GM18520 (cell line): ENCODE data around the gene DISP3.

ENCODE experiments used
- ATAC-seq: cut with Tn5 transposase; IDR thresholded peaks from one replicate; pipeline ENCODE4 v1.9.1; 2021; ENCODE audit not compliant: unreplicated experiment

The DISP3 gene

DNA sequence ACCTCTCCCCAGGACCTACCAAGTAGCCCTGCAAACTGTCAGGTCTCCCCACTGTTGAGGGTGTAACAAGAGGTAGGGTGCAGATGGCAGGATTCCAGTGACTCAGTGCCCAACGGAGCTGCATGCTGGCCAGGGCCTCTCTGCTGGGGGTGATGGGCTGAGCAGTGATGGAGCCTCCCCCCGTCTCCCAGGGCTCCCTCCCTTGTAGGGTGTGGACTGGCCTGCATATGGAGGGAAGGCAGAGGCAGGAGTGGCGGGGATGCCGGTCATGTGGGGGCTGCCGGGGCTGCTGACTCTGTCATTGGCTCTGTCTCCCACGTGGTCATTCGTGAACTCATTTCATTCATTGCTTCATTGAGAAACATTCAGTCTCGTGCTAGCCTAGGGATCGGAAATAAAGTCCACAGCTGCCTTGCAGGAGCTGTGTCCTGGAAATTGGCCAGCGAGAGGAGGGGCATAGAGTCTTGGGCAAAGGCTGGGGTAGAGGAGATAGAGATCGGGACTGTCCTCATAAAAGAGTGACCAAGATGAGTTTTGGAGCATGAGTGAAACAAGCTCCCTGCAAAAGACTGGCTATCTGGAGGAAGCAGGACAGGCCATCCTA, 22.9 kb upstream of the DISP3 start:
- ATAC-seq: no peak

GRCh38 chr1:11456965-11457364, 22.0 kb upstream of the DISP3 start:
- ATAC-seq: no peak

DNA sequence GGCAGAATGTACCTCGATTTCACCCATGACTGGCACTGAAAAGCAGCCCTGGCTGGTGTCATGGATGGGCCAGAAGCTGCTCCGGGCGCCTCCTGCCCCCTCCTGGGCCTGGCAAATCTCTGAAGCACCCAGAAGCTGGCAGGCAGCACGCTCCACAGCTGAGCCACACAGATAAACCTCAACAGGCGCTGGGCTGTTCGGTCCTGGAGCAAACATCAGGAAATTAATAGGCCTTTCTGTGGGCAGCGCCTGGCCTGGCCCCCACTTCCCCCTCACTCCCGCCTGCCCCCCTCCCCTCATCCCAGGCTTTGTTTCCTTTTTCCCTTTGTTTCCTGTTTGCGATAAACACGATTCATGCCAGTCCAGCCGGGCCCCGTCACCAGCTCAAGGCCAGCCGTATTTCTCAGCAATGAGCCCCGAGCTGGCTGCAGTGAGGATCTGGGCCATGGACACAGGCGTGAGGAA, 20.1 kb upstream of the DISP3 start:
- ATAC-seq: no peak

- no peak for ATAC-seq
Measured at GRCh38 chr1:11461531-11462137, 17.3 kb upstream of the DISP3 start.

DNA sequence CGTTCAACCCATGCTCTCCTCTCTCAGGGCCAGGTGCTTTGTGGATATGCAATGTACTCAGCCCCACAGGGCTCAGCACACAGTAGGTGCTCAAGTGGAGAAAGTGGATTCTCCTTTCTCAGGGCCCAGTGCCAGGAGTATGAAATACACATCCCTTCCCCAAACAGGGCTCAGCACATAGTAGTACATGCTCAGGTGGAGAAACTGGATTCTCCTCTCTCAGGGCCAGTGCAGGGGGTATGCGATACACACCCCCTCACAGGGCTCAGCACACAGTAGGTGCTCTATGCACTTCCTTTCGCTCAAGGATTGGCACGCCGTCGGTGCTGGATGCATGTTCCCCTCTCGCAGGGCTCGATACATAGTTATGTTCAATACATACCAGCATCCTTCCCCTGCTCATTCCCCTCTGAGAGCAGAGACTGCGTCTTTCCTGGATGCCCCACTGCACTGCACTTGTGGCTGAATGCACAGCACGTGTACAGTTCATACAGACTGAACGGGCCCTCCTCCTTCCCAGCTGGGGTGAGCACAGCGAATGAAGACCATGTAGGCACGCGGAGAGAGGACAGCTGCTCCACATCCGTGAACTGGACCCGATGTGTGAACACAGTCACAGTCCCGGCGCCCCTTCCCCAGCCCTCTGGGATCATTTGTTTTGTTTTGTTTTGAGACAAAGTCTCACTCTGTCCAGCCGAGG, 16.6 kb upstream of the DISP3 start:
- no peak for ATAC-seq

DNA sequence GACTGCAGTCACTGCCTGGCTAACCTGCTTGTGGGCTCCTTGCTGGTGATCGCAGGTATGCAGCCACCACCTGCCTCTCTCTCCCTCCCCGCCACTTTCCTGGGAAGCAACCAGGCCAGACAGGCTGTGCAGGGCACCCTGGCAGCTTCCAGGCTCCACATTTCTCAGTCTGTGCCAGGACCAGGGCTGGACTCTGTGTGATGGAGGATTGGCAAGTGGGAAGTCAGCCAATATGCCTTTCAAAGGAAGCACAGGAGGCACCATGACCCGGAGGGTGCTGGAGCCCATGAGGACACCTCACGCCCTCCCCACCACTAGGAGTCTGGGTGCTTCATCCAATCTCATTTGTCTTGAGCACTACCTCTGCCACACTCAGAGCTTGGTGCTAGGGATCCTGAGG, 15.8 kb upstream of the DISP3 start:
- no peak for ATAC-seq

- no peak for ATAC-seq
Measured at GRCh38 chr1:11465307-11465706, 13.6 kb upstream of the DISP3 start.

- ATAC-seq: no peak
Measured at GRCh38 chr1:11466416-11466815, 12.5 kb upstream of the DISP3 start.

GRCh38 chr1:11468878-11469277, 10.1 kb upstream of the DISP3 start:
- no peak for ATAC-seq

GRCh38 chr1:11470912-11471311, 8.0 kb upstream of the DISP3 start:
- ATAC-seq: no peak

- no peak for ATAC-seq
Measured at GRCh38 chr1:11471473-11471872, 7.5 kb upstream of the DISP3 start.

DNA sequence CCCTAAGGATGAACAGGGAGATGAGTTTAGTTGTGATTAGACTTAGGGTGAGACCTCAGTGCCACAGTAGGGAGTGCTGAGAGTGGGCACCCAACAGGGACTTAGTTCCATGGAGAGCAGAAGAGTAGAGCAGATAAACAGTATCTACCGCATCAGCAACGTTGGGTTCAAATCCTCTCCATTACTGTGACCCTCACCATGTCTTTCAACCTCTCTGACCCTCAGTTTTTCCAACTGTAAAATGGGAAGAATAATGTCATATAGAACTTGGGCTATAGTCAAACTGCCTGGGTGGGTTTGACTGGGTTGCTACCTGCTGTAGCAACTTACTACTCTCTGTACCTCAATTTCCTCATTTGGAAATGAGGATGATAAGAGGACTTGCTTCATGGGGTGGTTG, 6.7 kb upstream of the DISP3 start:
- ATAC-seq: no peak

GRCh38 chr1:11472741-11473140, 6.2 kb upstream of the DISP3 start:
- no peak for ATAC-seq

DNA sequence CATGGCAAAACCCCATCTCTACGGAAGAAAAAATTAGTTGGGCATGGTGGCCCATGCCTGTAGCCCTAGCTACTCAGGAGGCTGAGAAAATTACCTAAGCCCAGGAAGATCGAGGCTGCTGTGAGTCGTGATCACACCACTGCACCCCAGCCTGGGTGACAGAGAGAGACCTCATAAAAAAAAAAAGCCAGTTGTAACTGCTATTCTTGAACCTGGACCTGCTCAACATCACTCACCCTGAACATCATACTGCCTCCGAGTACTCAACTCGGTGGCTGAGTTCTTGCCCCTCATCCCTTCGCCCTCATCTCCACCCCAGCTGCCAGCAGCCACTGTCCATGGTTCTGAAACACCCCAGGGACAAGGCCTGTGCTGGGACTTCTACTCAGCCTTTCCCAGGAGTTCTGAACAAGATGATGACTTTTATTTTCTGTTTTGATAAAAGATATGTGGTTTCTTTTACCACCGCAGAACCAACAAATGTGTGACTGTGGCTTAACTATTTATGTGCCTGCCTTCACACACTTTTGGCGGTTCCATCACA, 5.4 kb upstream of the DISP3 start:
- no peak for ATAC-seq

DNA sequence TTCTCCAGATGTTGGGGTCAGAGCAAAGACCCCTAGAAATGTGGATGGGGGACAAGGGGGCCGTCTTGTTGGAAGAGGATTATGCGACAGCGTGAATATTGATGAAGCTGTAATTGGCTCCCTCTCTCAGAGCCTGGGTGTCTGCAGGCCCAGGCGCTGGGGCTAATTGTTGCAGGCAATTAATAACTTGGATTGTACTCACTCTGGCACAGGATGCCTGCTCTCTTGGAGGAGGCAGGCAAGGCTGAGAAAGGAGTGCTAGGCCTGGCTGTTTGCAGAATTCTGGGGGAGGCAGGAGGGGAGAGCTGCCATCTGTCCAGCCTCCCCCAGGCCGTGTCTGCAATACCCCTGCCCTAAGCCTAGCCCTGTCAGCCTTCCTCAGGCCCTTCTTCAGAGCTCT, 4.1 kb upstream of the DISP3 start:
- no peak for ATAC-seq

- ATAC-seq: no peak
Measured at GRCh38 chr1:11475748-11476147, 3.2 kb upstream of the DISP3 start.

DNA sequence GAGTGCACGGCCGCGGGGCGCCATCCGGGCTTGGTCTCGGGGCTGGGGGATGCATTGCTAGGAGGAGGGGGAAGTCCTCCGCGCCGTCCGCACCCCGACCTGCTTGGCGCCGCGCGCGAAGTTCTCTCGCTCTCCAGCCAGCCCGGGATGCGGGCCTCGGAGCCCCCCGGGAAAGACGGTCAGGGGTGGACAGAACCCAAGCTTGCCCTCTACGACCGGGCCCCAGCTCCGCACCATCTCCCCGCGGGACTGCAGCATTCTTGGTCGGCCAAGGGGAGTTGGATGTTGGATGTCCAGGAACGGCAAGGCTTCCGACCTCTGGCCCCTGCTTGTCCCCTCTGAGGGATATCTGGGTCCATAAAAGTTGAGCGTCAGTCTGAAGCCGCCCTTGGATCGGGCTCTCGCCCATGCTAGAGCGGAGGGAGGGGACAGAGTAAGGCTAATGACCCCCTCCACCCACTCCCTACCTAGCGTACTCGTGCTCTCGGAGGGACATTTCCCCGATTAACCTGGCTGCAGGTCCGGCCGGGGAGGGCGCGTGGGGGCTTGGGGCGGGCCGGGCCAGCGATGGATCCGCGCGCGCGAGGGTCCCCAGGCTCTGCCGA, 522 bp downstream of the DISP3 start:
- ATAC-seq: no peak

- no peak for ATAC-seq
Measured at GRCh38 chr1:11481019-11481418, 2.1 kb downstream of the DISP3 start.

DNA sequence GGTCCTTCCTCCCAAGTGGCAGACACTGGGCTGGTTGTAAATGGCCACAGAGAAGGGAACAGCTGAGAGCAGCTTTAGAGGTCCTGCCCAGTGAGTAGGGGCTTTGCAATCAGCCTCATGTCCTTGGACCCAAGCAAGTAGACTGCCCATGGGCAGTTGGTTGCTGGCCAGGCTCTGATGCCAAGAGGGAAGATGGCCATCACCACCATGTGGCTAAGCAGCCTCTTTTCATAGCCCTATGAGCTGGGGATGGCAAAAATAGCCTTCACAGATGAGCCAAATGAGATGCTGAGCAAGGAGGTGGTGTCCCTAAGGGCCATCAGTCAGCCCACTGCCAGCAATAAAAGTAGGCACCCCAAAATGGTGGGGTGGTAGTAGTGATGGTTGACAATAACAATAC, 3.2 kb downstream of the DISP3 start:
- ATAC-seq: no peak

- no peak for ATAC-seq
Measured at GRCh38 chr1:11482701-11483479, 3.9 kb downstream of the DISP3 start.
